PFSK-1 (cell line): ENCODE results near the gene RAD51B.

ENCODE experiments used
- FOXP2 ChIP-seq: optimal IDR thresholded peaks from 2 replicates; pipeline ENCODE3; 2011; ENCODE audit warnings: borderline replicate concordance, control low read depth, inconsistent platforms; ENCODE audit not compliant: insufficient read depth; ENCODE audit errors: extremely low read length, extremely low read depth
- POLR2AphosphoS5 ChIP-seq: IDR thresholded peaks from 2 replicates; pipeline ENCODE4 v1.6.1; 2012; ENCODE audit warnings: low read depth, mild to moderate bottlenecking, control low read depth, low read length, moderate library complexity
- SIN3A ChIP-seq: IDR thresholded peaks from 2 replicates; pipeline ENCODE4 v1.6.1; 2012; ENCODE audit warnings: mild to moderate bottlenecking, low read length, moderate library complexity, borderline replicate concordance; ENCODE audit not compliant: insufficient read depth
- TAF1 ChIP-seq: IDR thresholded peaks from 2 replicates; pipeline ENCODE4 v1.6.1; 2012; ENCODE audit warnings: low read length, control low read depth, borderline replicate concordance; ENCODE audit not compliant: insufficient read depth
- TF ChIP-seq, protein P1 (sequence below), 2 experiments: IDR thresholded peaks; 2 replicates each; pipeline versions ENCODE4 v1.6.1 to v1.8.0; 2011 to 2012; ENCODE audit warnings: low read depth in 2 of 2, low read length in 2 of 2, control low read depth in 1 of 2, inconsistent platforms in 1 of 2, mild to moderate bottlenecking in 1 of 2, moderate library complexity in 1 of 2; ENCODE audit not compliant: insufficient read depth in 1 of 2

The RAD51B gene

DNA sequence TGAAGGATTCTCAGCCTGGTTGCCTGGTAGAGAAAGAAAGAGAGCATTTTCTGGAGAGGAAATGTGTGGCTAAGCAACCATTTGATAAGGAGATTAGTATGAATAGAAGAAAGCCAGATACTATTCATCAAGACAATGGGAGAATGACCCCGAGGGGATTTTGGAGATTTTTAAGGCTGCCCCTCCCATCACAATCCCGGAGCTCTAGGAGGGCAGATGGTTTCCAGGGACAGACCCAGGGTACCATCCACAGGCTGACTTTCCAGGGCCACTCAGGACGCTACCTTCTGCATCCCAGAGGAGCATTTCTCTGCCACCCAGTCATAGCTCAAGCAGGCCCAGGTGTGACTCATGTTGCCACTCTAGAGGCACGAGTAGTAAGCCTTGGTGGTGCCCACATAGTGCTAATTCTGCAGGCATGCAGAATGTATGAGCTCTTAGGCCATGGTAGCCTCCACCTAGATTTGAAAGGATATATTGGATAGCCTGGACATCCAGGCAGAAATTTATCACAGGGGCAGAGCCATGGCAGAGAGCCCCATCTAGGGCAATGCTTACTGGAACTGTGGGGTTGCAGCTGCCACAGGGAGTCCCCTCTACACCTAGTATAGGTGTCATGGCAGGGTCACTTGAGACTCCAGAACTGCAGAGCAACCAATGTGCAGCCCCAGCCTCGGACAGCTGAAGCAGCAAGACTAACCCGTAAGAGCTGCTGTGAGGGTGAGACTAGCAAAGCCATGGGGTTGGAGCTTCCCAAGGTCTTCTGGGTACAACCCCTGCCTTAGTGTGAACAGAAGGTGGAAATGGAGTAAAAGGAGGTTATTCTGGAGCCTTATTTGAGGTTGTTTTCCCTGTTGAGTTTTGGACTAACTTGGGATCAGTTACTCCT is 607.3 kb downstream of the RAD51B start:
- TF ChIP-seq POLR2AphosphoS5 (no peak), TAF1 (no peak)

DNA sequence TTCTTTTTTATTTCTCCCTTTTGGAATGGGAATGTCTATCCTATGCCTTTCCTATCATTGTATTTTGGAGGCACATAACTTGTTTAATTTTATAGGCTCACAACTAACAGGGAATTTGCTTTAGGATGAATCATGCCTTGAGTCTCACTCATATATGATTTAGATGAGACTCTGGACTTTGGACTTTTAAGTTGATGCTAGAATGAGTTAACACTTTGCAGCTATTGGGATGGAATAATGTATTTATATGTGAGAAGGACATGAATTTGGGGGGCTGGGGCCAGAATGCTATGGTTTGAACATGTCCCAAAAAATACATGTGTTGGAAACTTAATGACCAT is 607.9 kb downstream of the RAD51B start:
- TF ChIP-seq POLR2AphosphoS5, result no peak
- TF ChIP-seq, protein P1, sequence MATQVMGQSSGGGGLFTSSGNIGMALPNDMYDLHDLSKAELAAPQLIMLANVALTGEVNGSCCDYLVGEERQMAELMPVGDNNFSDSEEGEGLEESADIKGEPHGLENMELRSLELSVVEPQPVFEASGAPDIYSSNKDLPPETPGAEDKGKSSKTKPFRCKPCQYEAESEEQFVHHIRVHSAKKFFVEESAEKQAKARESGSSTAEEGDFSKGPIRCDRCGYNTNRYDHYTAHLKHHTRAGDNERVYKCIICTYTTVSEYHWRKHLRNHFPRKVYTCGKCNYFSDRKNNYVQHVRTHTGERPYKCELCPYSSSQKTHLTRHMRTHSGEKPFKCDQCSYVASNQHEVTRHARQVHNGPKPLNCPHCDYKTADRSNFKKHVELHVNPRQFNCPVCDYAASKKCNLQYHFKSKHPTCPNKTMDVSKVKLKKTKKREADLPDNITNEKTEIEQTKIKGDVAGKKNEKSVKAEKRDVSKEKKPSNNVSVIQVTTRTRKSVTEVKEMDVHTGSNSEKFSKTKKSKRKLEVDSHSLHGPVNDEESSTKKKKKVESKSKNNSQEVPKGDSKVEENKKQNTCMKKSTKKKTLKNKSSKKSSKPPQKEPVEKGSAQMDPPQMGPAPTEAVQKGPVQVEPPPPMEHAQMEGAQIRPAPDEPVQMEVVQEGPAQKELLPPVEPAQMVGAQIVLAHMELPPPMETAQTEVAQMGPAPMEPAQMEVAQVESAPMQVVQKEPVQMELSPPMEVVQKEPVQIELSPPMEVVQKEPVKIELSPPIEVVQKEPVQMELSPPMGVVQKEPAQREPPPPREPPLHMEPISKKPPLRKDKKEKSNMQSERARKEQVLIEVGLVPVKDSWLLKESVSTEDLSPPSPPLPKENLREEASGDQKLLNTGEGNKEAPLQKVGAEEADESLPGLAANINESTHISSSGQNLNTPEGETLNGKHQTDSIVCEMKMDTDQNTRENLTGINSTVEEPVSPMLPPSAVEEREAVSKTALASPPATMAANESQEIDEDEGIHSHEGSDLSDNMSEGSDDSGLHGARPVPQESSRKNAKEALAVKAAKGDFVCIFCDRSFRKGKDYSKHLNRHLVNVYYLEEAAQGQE (IDR thresholded peaks at IDR 0.05; ENCODE audit: insufficient read depth in 1 of 2, low read depth in 2 of 2, low read length in 2 of 2), result no peak
- TF ChIP-seq TAF1, result no peak
- TF ChIP-seq FOXP2, result no peak
- no peak for TF ChIP-seq SIN3A

DNA sequence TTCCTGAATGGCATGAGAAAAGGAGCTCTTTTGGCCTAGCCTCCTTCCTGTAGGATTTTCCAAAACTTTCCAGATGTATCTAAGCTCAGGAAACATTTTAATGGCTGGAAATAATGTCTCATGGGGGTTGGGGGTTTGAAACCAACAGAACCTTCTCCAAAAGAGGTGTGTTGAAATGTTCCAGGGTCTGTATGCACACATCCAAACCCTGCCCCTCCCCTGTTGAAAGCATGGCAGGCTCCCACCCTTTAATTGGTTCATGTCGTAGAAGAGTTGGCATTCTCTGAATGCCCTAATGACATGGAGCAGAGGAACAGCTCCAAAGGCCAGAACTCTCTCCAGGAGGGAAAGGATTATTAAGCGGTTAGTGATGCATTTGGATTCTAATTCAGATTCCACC is 620.1 kb downstream of the RAD51B start:
- no peak for TF ChIP-seq FOXP2
- no peak for TF ChIP-seq POLR2AphosphoS5
- TF ChIP-seq SIN3A, result no peak
- TF ChIP-seq TAF1, result no peak
- TF ChIP-seq, protein P1 (IDR thresholded peaks at IDR 0.05; ENCODE audit: insufficient read depth in 1 of 2, low read depth in 2 of 2, low read length in 2 of 2), result no peak

DNA sequence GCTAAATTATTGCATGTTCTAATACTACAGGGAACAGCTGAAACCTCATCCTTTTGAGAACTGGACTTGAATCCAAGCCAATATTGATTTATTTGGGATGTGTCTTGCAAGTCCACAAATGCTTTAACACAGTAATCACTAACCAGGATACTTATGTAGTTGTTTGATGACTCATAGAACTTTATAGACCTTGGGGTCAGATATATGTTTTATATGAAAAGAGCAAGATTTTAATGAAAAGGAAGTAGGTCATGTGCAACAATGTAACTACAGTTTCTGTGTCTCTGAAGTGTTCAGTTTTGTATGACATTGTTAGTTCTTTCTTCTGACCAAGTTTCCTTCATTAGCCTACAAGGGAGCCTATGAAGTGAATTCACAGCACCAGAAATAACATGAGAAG is 621.2 kb downstream of the RAD51B start:
- TF ChIP-seq FOXP2 (no peak), TAF1 (no peak), POLR2AphosphoS5 (no peak), SIN3A (no peak)
- TF ChIP-seq, protein P1 (IDR thresholded peaks at IDR 0.05; ENCODE audit: insufficient read depth in 1 of 2, low read depth in 2 of 2, low read length in 2 of 2), result no peak

DNA sequence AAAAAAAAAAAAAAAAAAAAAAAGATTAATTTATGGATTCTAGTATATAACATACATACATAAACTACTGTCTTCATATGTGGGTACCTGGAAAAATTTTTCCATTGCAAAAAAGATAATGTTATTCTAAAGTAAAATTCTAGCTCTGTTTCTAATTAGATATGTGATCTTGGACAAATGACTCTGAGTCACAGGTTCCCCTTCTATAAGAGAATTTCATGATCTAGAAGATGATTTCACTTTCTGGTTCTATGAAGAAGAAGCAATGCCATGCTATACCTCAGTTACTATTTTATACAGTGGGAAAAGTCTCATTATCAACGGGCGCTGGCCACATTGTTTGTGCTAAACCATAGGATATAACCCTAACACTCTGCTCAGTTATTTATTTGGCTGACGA is 622.0 kb downstream of the RAD51B start:
- TF ChIP-seq, protein P1 (IDR thresholded peaks at IDR 0.05; ENCODE audit: insufficient read depth in 1 of 2, low read depth in 2 of 2, low read length in 2 of 2), result no peak
- TF ChIP-seq POLR2AphosphoS5 (no peak), FOXP2 (no peak), TAF1 (no peak)
